ENCODE measurements around the gene MAP1B.

Gene MAP1B

DNA sequence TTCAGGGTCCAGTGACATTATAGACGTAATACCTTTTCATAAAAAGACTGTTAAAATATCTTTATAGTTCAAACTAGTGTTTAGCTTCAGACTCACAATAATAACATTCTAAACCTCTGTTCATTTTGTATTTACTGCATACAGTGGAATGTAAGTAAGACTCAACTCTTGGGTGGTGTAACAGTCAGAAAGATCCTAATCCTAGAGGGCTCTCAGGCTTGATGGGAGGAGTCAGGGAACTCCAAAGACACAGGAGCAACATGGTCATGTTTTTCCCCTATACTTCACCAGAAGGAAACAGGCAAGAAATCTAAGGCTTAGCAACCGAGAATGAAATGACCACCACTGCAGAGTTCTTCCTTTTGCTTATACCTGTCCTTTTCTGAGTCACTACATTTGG, 130.1 kb downstream of the MAP1B start:
- Histone ChIP-seq H3K27ac (ENCODE audit: low read length, poor library complexity, severe bottlenecking) (no peak overlapping the region), H2BK12ac (ENCODE audit: low read length in 2 of 2) (no peak overlapping the region), H3K23ac (ENCODE audit: low read length in 2 of 2) (no peak overlapping the region), H2BK15ac (ENCODE audit: low read depth, poor library complexity, severe bottlenecking) (no peak overlapping the region), H3K27me3 (ENCODE audit: control insufficient read depth in 1 of 2, insufficient read depth in 1 of 2, low read length in 2 of 2) (no peaks in the 10 kb centered on the region), H3K4me2 (ENCODE audit: low read length, poor library complexity, severe bottlenecking) (no peak overlapping the region), H2BK5ac (ENCODE audit: low read depth, low read length, poor library complexity, severe bottlenecking) (no peak overlapping the region), H3K4ac (ENCODE audit: low read depth in 1 of 2, low read length in 2 of 2) (no peak overlapping the region), H4K91ac (ENCODE audit: low read length) (no peak overlapping the region), H3K36me3 (ENCODE audit: control insufficient read depth in 1 of 2, insufficient read depth in 2 of 2, low read depth in 1 of 2, low read length in 2 of 2) (peaks cover 0 to 29% of the 10 kb centered on the region in 2 experiments), H3K18ac (ENCODE audit: low read depth in 1 of 2, low read length in 2 of 2) (no peak overlapping the region), H3K14ac (ENCODE audit: low read length in 2 of 2) (no peak overlapping the region), H4K8ac (ENCODE audit: low read length) (no peak overlapping the region), H2BK120ac (ENCODE audit: low read depth, low read length) (no peak overlapping the region), H2AK5ac (ENCODE audit: low read length, severe bottlenecking) (no peak overlapping the region), H3K4me3 (ENCODE audit: insufficient read depth in 1 of 2, low read depth in 1 of 2, low read length in 2 of 2) (no peak overlapping the region), H3K9me3 (ENCODE audit: control insufficient read depth, low read length) (no peaks in the 10 kb centered on the region), H3K4me1 (ENCODE audit: control insufficient read depth, insufficient read depth, low read depth, low read length) (peaks cover under 1% of the 10 kb centered on the region), H2AFZ (ENCODE audit: low read depth, low read length) (no peak overlapping the region), H3K79me1 (replicated peaks; ENCODE audit: low read length, poor library complexity, severe bottlenecking) (peaks cover 12% of the 10 kb centered on the region), H3K9ac (ENCODE audit: low read length) (no peak overlapping the region)
- DNase-seq, result peak; percentile 34
- WGBS, result no CpG with 5 or more reads among the region's 2 CpGs

DNA sequence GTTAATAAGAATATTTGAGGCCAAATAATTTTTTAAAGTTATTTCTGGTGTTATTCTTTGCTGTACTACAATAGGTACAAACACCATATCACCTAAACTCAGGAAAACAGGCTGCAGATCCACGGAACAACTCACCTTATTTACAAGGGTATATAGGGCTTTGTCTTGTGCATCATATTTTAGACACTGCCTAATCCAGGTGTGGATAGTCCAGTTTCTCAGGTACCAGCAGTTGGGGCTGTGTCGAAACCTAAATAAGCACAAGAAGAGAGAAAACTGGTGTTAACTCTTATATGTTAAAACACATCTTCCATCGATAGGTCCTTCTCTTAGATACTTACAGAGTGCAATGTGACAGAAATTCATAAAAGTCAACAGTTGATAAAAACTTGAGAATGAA, 130.6 kb downstream of the MAP1B start:
- WGBS, result 100% methylated on average over 1 of the region's 3 CpGs
- no peak overlapping the region for H2AK5ac ChIP-seq (ENCODE audit: low read length, severe bottlenecking)
- no peak overlapping the region for H3K18ac ChIP-seq (ENCODE audit: low read depth in 1 of 2, low read length in 2 of 2)
- peaks cover 4% of the 10 kb centered on the region for H3K4me1 ChIP-seq (ENCODE audit: control insufficient read depth, insufficient read depth, low read depth, low read length)
- no peak overlapping the region for H3K23ac ChIP-seq (ENCODE audit: low read length in 2 of 2)
- no peak overlapping the region for H2BK120ac ChIP-seq (ENCODE audit: low read depth, low read length)
- H3K9ac ChIP-seq (ENCODE audit: low read length), result no peak overlapping the region
- H3K4me2 ChIP-seq (ENCODE audit: low read length, poor library complexity, severe bottlenecking), result no peak overlapping the region
- H2BK12ac ChIP-seq (ENCODE audit: low read length in 2 of 2), result no peak overlapping the region
- H2BK15ac ChIP-seq (ENCODE audit: low read depth, poor library complexity, severe bottlenecking), result no peak overlapping the region
- no peak overlapping the region for H2AFZ ChIP-seq (ENCODE audit: low read depth, low read length)
- no peak overlapping the region for H4K8ac ChIP-seq (ENCODE audit: low read length)
- no peak overlapping the region for H3K4ac ChIP-seq (ENCODE audit: low read depth in 1 of 2, low read length in 2 of 2)
- H4K91ac ChIP-seq (ENCODE audit: low read length), result no peak overlapping the region
- no peak overlapping the region for H3K14ac ChIP-seq (ENCODE audit: low read length in 2 of 2)
- H3K9me3 ChIP-seq (ENCODE audit: control insufficient read depth, low read length), result no peaks in the 10 kb centered on the region
- peaks cover 12% of the 10 kb centered on the region for H3K79me1 ChIP-seq (replicated peaks; ENCODE audit: low read length, poor library complexity, severe bottlenecking)
- no peak overlapping the region for H3K27ac ChIP-seq (ENCODE audit: low read length, poor library complexity, severe bottlenecking)
- H2BK5ac ChIP-seq (ENCODE audit: low read depth, low read length, poor library complexity, severe bottlenecking), result no peak overlapping the region
- no peaks in the 10 kb centered on the region for H3K27me3 ChIP-seq (ENCODE audit: control insufficient read depth in 1 of 2, insufficient read depth in 1 of 2, low read length in 2 of 2)
- H3K4me3 ChIP-seq (ENCODE audit: insufficient read depth in 1 of 2, low read depth in 1 of 2, low read length in 2 of 2), result no peak overlapping the region
- DNase-seq, result no peak
- peaks cover 0 to 25% of the 10 kb centered on the region in 2 experiments for H3K36me3 ChIP-seq (ENCODE audit: control insufficient read depth in 1 of 2, insufficient read depth in 2 of 2, low read depth in 1 of 2, low read length in 2 of 2)

DNA sequence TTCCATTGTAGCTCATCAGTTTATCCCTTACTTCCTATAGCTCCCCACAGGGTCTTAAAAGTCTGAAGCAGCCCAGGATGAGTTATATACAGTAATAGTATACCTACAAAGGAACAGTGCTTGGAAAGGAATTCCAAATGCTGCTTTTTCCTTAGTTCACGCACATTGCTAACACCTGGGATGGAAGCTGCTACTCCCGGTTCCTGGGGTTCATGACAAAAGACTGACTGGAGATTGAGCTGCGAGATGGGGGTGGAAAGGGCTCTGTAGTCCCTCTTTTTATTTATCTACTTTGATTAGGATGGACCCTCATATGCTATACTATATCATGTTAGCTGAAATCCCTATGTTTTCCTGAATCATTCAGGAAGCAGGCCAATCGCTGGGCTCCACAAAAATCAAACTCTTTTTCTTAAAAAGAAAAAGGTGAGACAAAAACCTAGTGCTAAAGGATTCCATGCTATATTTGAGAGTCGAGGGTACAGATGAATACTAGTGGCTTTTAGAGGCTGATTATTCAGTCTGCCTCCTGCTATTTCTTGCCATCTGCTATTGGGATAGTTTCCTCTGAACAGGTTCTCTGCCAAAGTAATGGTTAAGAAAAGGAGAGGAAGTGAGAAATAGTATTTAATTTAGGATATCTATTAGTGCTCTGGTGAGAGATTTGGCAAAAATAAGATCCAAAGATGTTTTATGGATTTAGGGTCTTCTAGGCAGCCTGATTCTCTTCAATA, 131.6 kb downstream of the MAP1B start:
- Histone ChIP-seq H3K4me2 (ENCODE audit: low read length, poor library complexity, severe bottlenecking) (no peak overlapping the region), H3K27ac (ENCODE audit: low read length, poor library complexity, severe bottlenecking) (no peak overlapping the region), H4K91ac (ENCODE audit: low read length) (no peak overlapping the region), H3K4me3 (ENCODE audit: insufficient read depth in 1 of 2, low read depth in 1 of 2, low read length in 2 of 2) (no peak overlapping the region), H3K9ac (ENCODE audit: low read length) (no peak overlapping the region), H3K79me1 (replicated peaks; ENCODE audit: low read length, poor library complexity, severe bottlenecking) (peaks cover 15% of the 10 kb centered on the region), H2BK15ac (ENCODE audit: low read depth, poor library complexity, severe bottlenecking) (no peak overlapping the region), H3K27me3 (ENCODE audit: control insufficient read depth in 1 of 2, insufficient read depth in 1 of 2, low read length in 2 of 2) (no peaks in the 10 kb centered on the region), H2BK120ac (ENCODE audit: low read depth, low read length) (no peak overlapping the region), H4K8ac (ENCODE audit: low read length) (no peak overlapping the region), H3K4ac (ENCODE audit: low read depth in 1 of 2, low read length in 2 of 2) (no peak overlapping the region), H3K4me1 (ENCODE audit: control insufficient read depth, insufficient read depth, low read depth, low read length) (peaks cover 6% of the 10 kb centered on the region), H2AFZ (ENCODE audit: low read depth, low read length) (no peak overlapping the region), H2BK5ac (ENCODE audit: low read depth, low read length, poor library complexity, severe bottlenecking) (no peak overlapping the region), H3K36me3 (ENCODE audit: control insufficient read depth in 1 of 2, insufficient read depth in 2 of 2, low read depth in 1 of 2, low read length in 2 of 2) (peaks cover 0 to 20% of the 10 kb centered on the region in 2 experiments), H2AK5ac (ENCODE audit: low read length, severe bottlenecking) (no peak overlapping the region), H2BK12ac (ENCODE audit: low read length in 2 of 2) (no peak overlapping the region), H3K9me3 (ENCODE audit: control insufficient read depth, low read length) (no peaks in the 10 kb centered on the region), H3K18ac (ENCODE audit: low read depth in 1 of 2, low read length in 2 of 2) (no peak overlapping the region), H3K14ac (ENCODE audit: low read length in 2 of 2) (no peak overlapping the region), H3K23ac (ENCODE audit: low read length in 2 of 2) (no peak overlapping the region)
- 89% methylated on average over 4 of the region's 5 CpGs for WGBS
- no peak for DNase-seq

GRCh38 chr5:72241346-72242003, 134.2 kb downstream of the MAP1B start:
- Histone ChIP-seq H4K91ac (ENCODE audit: low read length) (no peak overlapping the region), H3K79me1 (replicated peaks; ENCODE audit: low read length, poor library complexity, severe bottlenecking) (peaks cover 15% of the 10 kb centered on the region), H3K4me1 (ENCODE audit: control insufficient read depth, insufficient read depth, low read depth, low read length) (peaks cover 6% of the 10 kb centered on the region), H3K18ac (ENCODE audit: low read depth in 1 of 2, low read length in 2 of 2) (no peak overlapping the region), H3K23ac (ENCODE audit: low read length in 2 of 2) (no peak overlapping the region), H3K27me3 (ENCODE audit: control insufficient read depth in 1 of 2, insufficient read depth in 1 of 2, low read length in 2 of 2) (no peaks in the 10 kb centered on the region), H3K9me3 (ENCODE audit: control insufficient read depth, low read length) (no peaks in the 10 kb centered on the region), H3K4me2 (ENCODE audit: low read length, poor library complexity, severe bottlenecking) (no peak overlapping the region), H2AK5ac (ENCODE audit: low read length, severe bottlenecking) (no peak overlapping the region), H3K4me3 (ENCODE audit: insufficient read depth in 1 of 2, low read depth in 1 of 2, low read length in 2 of 2) (no peak overlapping the region), H3K27ac (ENCODE audit: low read length, poor library complexity, severe bottlenecking) (no peak overlapping the region), H3K9ac (ENCODE audit: low read length) (no peak overlapping the region), H3K4ac (ENCODE audit: low read depth in 1 of 2, low read length in 2 of 2) (no peak overlapping the region), H3K14ac (ENCODE audit: low read length in 2 of 2) (no peak overlapping the region), H2BK120ac (ENCODE audit: low read depth, low read length) (no peak overlapping the region), H2BK12ac (ENCODE audit: low read length in 2 of 2) (no peak overlapping the region), H2BK15ac (ENCODE audit: low read depth, poor library complexity, severe bottlenecking) (no peak overlapping the region), H4K8ac (ENCODE audit: low read length) (no peak overlapping the region), H3K36me3 (ENCODE audit: control insufficient read depth in 1 of 2, insufficient read depth in 2 of 2, low read depth in 1 of 2, low read length in 2 of 2) (peaks cover 0 to 16% of the 10 kb centered on the region in 2 experiments), H2AFZ (ENCODE audit: low read depth, low read length) (no peak overlapping the region), H2BK5ac (ENCODE audit: low read depth, low read length, poor library complexity, severe bottlenecking) (no peak overlapping the region)
- DNase-seq, result no peak
- 97% methylated on average over 4 of the region's 5 CpGs for WGBS

All from mesenchymal stem cell (in vitro differentiated cells and primary cell).